ENCODE results near the gene FZD8.

DNA sequence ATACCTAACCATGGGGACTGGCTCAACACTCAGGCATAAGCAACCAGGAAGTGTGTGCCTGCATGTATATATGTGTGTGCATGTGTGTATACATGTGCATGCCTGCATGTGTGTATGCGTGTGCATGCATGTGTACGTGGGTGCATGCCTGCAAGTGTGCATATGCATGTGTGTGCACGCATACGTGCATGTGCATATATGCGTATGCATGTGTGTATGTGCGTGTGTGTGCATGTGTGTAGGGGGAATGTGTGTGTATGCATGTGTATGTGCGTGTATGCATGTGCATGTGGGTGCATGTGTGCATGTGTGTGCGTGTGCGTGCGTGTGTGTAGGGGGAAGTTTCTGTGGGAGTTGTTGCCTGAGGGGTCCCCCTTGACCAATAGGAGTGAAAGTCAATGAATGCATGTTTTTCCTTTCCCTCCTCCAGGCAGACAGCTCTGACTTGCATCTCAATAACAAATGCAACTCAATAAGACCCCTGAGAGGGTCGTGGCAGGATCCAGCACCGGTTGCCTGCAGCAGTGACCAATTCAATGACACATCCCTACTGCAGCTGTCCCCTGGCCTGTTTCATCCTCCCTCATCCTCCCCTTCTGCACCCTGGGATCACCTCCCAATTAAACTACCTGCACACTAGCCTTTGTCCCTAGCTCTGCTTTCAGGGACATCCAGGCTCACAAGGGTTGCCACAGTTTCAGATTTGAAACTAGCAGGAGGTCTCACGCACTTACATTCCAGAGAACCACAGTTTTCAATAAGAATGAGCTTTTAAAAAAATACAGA is 27.0 kb upstream of the FZD8 start:
- TF ChIP-seq, protein P1, sequence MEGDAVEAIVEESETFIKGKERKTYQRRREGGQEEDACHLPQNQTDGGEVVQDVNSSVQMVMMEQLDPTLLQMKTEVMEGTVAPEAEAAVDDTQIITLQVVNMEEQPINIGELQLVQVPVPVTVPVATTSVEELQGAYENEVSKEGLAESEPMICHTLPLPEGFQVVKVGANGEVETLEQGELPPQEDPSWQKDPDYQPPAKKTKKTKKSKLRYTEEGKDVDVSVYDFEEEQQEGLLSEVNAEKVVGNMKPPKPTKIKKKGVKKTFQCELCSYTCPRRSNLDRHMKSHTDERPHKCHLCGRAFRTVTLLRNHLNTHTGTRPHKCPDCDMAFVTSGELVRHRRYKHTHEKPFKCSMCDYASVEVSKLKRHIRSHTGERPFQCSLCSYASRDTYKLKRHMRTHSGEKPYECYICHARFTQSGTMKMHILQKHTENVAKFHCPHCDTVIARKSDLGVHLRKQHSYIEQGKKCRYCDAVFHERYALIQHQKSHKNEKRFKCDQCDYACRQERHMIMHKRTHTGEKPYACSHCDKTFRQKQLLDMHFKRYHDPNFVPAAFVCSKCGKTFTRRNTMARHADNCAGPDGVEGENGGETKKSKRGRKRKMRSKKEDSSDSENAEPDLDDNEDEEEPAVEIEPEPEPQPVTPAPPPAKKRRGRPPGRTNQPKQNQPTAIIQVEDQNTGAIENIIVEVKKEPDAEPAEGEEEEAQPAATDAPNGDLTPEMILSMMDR (IDR thresholded peaks at IDR 0.05; ENCODE audit: low read depth, low read length, missing input control) = no peak
- TF ChIP-seq, protein P2, sequence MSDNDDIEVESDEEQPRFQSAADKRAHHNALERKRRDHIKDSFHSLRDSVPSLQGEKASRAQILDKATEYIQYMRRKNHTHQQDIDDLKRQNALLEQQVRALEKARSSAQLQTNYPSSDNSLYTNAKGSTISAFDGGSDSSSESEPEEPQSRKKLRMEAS (IDR thresholded peaks at IDR 0.05) = no peak
- TF ChIP-seq JUND (IDR thresholded peaks at IDR 0.05) (no peak), SP1 (IDR thresholded peaks at IDR 0.05) (no peak), FOXA2 (IDR thresholded peaks at IDR 0.05) (no peak), GABPA (IDR thresholded peaks at IDR 0.05 in 1 of 2, conservative IDR thresholded peaks at IDR 0.05 in 1 of 2) (no peak), TAF1 (conservative IDR thresholded peaks at IDR 0.05) (no peak), RAD21 (IDR thresholded peaks at IDR 0.05) (no peak)
- TF ChIP-seq, protein P3, sequence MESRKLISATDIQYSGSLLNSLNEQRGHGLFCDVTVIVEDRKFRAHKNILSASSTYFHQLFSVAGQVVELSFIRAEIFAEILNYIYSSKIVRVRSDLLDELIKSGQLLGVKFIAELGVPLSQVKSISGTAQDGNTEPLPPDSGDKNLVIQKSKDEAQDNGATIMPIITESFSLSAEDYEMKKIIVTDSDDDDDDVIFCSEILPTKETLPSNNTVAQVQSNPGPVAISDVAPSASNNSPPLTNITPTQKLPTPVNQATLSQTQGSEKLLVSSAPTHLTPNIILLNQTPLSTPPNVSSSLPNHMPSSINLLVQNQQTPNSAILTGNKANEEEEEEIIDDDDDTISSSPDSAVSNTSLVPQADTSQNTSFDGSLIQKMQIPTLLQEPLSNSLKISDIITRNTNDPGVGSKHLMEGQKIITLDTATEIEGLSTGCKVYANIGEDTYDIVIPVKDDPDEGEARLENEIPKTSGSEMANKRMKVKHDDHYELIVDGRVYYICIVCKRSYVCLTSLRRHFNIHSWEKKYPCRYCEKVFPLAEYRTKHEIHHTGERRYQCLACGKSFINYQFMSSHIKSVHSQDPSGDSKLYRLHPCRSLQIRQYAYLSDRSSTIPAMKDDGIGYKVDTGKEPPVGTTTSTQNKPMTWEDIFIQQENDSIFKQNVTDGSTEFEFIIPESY (IDR thresholded peaks at IDR 0.05) = no peak

Measured in liver (tissue), 3 donors.